ENCODE data around the gene DRD2.

DNA sequence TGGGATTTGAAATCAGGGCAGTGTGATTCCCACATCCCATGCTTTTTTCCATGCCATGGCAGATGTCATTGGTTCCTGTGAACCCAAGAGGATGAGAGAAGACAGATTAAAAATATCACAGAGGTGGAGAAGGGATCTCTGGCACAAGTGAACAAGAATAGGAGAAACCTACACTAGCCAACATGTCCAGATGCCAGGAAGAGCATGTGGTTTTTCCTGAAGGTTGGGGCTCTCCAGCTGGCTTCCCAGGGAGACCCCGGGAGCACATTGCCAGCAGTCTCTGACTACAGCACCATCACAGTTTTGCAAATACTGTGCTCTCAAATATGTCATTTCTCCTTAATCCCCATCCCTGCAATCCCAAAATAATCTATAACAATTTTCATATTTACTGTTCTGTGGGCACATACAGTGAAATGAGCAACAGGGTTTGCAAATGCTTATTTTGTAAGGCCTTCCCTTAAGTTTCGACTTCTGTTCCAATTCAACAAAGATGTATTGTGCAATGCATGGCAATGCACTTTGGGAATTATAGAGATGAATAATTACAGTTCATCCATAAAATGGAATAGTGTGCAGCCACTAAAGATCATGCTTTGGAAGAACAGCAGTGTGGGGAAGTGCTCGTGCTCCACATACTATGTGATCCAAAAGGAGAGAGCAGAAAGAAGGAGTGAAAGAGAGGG is 82.8 kb downstream of the DRD2 start:
- TF ChIP-seq CTCF (IDR thresholded peaks at IDR 0.05 in 4 of 5, conservative IDR thresholded peaks at IDR 0.05 in 1 of 5) (no peak), POLR2A (IDR thresholded peaks at IDR 0.05) (no peak)

All from gastrocnemius medialis (tissue), 4 donors.